ENCODE results near the gene CHRNB1.
A peak's percentile ranks its signal among the peaks of the same experiment; 100 is the strongest.

CHRNB1 gene

GRCh38 chr17:7438656-7439460 lies 6.0 kb upstream of the CHRNB1 start:
- DNase-seq: no peak

- no peak for DNase-seq
Measured at GRCh38 chr17:7439462-7440112, 5.3 kb upstream of the CHRNB1 start, which contains the start of gene FGF11. Gene FGF11, plus strand, starts transcription at chr17:7439512. Its CDS starts 109 bp downstream, at chr17:7439621.

DNA sequence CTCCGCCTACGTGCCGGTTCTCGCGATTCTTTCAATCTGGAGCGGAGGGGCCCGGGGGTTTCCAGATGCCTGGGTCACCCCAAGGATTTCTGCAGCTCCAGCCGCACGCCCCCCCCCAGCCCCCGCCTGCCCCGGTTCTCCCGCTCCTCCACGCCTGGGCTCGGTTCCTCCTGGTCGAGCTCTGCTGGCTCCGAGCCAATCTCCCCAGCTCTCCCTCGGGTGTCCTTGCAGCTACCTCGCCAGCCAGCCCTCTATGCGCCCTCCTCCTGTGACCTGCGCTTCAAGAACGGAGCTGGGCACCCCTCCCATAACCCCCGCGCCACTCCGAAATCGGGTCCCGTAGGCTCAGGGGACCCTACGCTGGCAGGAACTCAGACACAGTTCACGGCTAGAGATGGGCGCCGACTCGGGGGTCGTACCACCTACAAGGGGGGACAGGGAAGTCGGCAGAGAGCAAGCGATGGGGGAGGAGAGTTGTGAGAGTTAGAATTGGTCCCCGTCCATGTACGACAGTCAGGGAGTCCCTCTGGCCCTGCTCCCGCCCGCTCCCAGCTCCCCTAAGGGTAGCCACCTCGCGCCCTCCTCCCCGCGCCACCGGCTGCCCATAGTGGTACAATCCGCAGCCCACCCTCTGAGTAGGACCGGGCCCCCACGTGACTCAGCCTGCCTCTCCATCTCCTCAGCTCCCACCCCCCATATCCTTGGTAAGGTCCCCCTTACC lies 4.6 kb upstream of the CHRNB1 start:
- peak; percentile 74 for DNase-seq

DNA sequence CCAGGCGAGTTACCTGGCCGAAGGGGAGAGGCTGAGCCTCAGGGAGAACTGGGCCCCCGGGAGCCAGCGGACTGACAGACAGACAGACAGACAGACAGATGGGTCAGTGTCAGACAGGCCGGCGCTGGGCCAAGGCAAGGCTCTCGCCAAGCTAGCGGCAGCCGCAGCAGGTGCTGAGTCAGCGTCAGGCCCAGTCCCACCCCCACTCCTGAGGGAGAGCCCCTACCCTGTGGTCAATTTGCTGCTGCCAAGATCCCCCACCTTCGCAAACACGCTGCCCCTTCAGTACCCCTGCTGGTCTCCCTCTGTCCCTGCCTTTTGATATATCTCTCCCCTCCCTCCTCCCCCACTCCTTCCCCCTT lies 4.0 kb upstream of the CHRNB1 start:
- peak; percentile 78 for DNase-seq

GRCh38 chr17:7441266-7441665 lies 3.6 kb upstream of the CHRNB1 start:
- no peak for DNase-seq

GRCh38 chr17:7442142-7442541 lies 2.7 kb upstream of the CHRNB1 start:
- no peak for DNase-seq

DNA sequence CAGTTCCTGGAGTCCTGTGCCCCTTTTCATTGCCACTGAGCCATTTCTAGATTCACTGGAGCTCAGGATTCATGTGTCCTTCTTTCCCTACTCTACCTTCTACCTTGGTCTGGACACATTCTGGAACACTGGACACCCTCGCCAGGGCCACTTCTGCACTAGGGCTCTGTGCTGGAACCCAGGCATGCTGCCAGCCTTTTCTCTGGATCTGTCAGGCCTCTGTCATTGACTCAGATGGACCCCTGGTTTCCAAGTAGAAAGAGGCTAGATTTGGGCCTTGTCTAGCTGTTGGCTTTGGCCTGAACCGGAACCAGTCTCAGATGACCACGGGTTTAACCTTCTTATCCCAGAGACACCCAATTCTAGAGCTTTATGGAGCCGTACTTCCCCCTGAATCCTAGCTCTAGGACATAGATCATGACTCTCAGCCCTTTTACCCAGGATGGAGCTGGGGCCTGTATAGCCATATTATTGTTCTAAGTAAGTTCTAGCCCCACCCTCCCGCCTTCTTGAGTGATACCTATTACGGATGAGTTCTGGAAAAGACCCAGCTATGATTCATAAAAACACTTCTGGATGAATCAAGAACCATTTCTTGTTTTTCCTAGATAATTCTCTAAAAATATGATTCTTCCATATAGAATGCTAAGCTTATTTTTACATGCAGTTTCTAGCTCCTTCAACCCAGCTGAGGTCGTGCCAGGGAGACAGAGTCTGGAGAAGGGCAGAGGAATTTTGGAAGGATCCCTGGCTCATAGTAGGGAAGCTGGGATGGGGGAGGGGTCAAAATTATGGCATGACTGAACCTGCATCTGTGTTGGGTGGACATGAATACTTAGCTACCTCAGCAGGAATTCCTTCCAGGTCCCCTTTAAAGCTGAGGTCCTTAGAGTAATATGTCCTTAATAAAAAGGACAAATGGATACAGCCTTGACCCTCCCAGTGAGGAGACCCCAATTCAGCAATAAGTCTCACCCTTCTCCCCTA lies 1.1 kb upstream of the CHRNB1 start:
- DNase-seq: no peak

GRCh38 chr17:7445619-7445968 lies 733 bp downstream of the CHRNB1 start:
- no peak for DNase-seq

GRCh38 chr17:7448461-7448860 lies 3.6 kb downstream of the CHRNB1 start:
- DNase-seq: no peak

DNA sequence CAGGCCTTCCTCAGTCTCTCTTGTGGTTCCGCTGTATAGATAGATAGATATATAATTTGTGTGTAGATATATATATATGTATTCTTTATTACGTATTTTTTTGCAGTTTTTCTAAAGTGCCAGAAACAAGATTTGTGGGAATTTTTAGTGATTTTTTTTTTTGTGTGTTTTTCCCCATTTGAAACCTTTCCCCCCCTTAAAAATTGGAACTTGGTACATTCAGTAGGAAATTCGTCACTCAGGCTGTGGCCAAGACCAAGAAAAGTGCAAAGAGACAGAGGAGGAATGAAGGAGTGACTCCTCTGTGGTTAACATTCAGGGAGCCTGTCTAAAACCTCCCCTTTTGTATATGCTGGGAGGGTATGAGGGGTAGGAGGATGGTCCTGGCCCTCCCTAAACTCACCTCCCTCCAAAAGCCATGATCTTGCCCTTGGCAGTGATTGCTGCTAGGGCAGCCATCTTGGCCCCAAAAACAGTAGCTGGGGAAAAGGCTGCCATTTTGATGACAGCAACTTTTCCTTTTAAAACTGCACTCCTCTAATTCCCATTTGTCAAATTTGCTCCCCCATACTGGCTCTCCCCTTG lies 15.2 kb downstream of the CHRNB1 start:
- DNase-seq: no peak

- DNase-seq: no peak
Measured at GRCh38 chr17:7460850-7461660, 16.2 kb downstream of the CHRNB1 start.

DNA sequence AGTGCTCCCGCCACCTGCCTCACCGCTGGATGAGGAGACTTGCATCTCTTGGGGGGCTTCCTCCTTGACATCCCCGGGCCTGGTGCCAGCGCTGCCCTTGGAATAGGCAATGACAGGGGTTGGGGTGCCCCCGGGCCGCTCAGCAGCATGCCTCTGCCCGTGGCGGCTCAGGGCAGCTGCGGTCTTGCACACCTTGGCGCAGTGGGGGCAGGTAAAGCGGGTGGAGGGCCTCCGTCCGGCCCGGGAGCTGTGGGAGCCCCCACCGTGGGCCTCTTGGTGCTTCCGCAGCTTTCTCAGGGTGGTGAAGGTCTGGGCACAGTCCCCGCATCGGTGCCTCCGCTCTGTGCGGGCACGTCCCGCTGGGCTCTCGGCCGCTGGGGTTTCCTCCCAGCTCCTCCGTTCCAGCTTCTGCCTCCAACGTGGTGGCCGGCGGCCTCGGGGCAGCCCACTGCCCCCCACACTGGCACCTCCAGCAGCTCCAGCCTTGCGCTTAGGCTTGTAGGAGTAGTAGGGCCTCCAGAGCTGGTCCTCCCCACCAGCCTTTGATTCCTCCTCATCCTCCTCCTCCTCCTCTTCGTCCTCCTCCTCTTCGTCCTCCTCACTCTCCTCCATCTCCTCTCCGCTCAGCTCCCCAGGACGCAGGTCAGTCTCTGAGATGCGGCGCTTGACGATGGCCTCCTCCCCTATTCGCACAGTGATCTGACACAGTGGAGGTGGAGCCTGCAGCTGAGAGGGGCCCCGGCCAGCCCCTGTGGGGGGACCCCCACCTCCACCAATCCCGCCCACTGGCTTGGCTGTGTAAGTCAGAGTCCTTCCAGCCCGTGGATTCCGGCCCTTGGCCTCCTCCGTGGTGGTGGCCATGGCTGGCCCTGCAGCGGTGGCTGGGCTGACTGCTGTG lies 17.9 kb downstream of the CHRNB1 start:
- DNase-seq: no peak

DNA sequence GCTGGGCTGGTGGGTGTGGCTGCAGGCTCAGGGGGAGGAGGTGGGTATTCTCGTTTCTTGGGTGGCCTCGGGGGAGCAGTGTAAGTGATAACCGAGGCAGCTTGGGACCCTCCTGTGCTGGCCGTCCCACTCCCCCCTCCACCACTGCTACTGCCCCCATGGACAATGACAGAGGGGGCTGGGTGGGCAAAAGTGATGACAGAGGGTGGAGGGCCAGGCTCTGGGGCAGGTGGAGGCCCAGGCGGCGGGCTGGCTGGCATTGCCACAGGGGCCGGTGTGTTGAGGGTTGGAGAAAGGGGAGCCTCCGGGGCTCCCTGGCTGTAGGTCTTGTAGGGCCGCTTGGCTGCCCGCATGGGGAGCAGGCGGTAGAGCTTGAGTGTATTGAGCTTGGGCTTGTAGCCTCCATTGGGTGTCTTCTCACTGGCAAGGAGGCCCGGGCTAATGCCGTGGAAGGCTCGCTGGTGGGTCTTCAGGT lies 18.5 kb downstream of the CHRNB1 start:
- no peak for DNase-seq

- no peak for DNase-seq
Measured at GRCh38 chr17:7464081-7464480, 19.2 kb downstream of the CHRNB1 start.

GRCh38 chr17:7465597-7466275 lies 20.9 kb downstream of the CHRNB1 start:
- no peak for DNase-seq

GRCh38 chr17:7466318-7466638 lies 21.4 kb downstream of the CHRNB1 start:
- DNase-seq: no peak

DNA sequence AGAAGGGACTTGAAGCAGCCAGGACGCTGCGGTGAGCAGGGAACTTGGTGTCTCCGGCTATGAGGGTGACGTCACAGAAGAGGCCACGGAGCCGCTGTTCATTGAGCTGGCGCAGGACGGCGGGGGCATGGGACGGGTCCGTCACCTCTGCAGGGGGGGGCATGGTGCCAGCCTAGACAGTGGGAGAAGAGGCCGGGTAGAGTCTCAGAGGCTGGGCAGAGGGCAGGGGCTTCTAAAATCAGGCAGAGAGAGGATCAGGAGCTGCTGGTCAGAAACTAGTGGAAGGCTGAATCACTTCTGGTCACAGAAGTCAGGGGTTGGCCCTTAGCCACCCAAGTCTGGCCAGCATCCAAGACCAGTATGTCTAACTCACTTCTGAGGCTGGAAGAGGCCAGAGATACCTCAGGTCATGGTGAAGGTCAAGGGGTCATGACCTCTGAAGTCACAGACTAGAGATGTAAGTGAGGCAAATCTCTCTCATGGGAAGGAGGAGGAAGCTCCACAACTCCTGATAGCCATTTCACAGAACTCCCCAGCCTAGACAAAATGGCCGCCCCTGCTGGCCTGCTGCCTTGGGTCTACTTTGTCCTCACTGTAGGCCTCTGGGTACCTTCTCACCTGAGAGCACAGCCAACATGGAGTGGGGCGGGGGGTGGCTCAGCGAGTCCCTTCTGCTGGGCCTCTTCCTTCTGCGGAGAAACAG lies 21.9 kb downstream of the CHRNB1 start:
- DNase-seq: no peak

GRCh38 chr17:7467498-7467897 lies 22.6 kb downstream of the CHRNB1 start:
- no peak for DNase-seq

DNA sequence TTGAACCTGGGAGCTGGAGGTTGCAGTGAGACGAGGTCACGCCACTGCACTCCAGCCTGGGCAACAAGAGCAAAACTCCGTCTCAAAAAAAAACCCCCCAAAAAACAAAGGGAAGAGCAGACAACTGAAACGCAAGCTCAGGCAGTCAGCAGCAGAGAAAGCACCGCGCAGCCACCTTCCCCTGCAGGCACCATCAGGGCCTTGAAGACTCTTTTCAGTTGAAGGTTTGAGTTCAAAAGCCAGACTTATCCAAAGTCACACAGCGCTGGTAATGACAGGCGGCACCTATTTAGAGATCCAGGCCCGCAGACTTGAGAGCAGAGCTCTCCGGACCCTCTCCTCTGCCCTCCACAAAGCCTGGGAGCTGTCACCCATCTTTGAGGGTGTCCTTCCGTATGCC lies 23.4 kb downstream of the CHRNB1 start:
- DNase-seq: no peak

Measured in left hindlimb (tissue), 1 donor.